NK-92 treated with Interleukin-12 subunit alpha and Interleukin-12 subunit beta, amount 100 ng/mL, for 24 hours (cell line): ENCODE data around the gene CCDC92B.
"Not testable (repeated sequence)": the region's sequence is repeated elsewhere in the genome, so short reads cannot be mapped to it uniquely, and the experiment has no call there.

Source experiments
- DNase-seq: peaks from one replicate; lab custom pipeline; 2025; lab: John Stamatoyannopoulos, UW

Gene CCDC92B

GRCh38 chr17:2689411-2690164 is 59.9 kb downstream of the CCDC92B start:
- DNase-seq, result no peak

DNA sequence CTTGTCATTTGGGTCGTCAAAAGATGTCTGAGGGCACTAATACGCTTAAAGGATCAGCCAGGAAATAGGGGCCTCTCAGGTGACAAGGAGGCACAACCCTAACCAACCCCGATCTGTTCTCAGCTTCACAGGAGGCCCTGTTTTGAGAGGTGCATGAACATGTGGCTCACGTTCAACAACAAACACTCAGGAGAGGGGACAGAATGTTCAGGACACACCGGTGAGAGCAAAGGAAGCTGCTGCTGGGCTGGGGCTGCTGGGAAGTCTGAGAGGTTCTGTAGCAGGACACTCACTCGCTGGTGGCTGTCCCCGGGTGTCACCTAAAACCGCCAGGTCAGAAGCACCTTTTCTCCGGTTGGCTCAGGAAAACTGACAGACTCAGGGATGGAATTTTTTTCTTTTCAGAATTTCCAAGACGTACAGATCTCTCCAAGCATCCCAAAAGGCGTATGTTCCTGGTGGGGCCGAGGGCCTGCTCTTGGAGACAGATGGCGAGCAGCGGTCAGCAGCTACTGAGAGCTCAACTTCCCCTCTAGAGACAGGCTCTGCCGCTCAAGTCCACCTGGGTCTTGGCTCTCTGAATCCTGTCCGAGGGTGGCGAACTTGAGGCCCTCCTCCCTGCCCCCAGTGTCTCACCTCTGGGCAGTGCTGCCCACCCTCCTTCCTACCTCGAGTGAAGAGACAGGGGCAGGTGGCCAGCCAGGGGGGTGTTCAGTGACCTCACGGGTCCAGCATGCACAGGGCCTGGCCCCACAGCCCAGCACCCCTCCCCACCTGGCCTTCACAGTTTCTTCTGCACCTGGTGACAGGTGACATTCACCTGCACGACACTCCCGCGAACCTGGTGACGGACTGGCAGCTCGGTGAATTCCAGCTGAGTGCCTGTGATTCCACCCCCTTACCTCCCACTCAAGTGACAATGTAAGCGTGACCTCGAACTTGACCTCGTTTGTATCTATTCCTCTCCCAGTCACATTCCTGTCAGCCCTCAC is 60.8 kb downstream of the CCDC92B start:
- DNase-seq, result no peak

- no peak for DNase-seq
Measured at GRCh38 chr17:2687074-2687418, 62.4 kb downstream of the CCDC92B start.

- DNase-seq, result no peak
Measured at GRCh38 chr17:2685696-2686095, 63.8 kb downstream of the CCDC92B start.

GRCh38 chr17:2684549-2684948 is 64.9 kb downstream of the CCDC92B start:
- DNase-seq, result no peak

DNA sequence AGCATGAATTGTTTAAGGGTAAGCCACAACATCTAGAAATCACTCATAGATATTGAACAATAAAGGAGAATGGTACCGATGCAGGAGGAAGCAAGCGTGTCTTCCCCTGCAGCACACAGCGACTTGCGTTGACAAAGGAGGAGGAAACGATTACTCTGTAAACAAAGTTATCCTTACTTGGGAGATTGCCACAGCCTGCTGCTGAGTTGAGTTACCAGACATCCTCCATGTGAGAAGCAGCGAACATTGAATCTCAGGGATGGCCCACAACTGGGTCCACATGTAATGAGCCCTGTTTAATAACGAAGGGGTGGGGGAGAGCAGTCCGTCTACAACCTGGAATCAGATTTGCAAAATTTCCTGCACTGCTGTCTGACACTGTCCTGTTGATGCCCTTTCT is 65.5 kb downstream of the CCDC92B start:
- DNase-seq, result no peak

DNA sequence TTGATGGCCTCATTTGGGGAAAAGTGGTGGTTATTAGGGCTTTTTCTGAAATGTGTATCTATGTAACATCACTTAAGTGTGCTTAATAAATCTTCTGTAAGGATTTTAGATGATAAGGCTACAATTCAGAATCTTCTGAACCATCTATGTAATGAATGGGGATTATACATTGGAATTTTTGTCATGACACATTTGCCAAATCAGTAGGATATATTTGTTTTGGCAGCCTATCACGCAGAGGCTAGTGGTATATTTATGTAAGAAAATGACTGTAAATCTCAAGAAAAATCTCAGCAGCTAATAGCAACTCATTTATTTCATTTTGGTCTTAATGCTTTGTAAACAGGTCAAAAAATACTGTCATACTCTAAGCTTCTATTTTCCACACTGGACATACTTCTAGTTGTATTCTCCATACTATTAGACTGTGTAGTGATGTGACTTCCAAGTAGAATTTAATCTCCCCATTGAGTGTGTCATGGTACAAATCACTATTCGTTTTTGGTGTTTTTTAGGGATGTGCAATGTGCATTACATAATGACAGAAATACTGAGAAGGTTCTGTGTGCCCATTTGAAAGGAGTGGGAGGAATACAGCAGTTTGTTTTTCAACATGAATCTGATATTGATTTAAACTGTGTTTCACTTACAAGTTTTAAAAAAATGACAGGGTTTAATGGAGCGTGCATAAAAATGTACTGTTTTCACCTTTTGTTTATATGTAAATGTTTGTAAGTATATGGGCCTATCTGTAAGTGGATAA is 67.1 kb downstream of the CCDC92B start:
- DNase-seq, result no peak

DNA sequence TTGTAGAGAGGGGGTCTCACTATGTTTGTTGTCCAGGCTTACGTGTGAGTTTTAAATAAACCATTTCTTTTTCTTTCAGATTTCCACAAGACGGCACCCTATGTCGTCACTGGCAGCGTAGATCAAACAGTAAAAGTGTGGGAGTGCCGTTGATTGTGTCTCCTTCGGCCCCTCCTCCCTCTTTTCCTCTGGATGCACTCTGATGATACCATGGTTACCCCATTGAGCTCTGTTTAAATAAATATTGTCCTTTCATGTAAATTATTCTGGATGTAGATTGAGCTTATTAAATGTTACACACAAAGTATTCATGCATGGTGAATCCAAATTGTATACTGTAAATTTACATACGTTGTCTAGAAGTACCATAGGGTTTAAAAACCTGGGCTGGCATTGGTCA is 67.8 kb downstream of the CCDC92B start:
- no peak for DNase-seq

DNA sequence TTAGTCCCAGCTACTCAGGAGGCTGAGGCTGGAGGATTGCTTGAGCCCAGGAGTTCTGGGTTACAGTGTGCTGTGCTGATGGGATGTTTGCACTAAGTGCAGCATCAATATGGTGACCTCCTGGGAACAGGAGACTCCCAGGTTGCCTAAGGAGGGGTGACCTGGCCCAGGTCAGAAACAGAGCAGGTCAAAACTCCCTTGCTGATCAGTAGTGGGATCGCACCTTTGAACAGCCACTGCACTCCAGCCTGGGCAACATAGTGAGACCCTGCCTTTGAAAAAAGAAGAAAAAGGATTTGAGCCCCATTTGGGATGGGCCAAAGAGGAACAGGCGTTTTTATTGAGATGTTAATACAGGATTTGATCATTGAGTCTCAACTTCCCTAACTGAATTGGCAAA is 68.5 kb downstream of the CCDC92B start:
- DNase-seq, result no peak

- DNase-seq, result not testable (repeated sequence)
Measured at GRCh38 chr17:2679247-2679646, 70.2 kb downstream of the CCDC92B start.
